ENCODE data around the gene RASAL2.
"Not testable (repeated sequence)": the region's sequence is repeated elsewhere in the genome, so short reads cannot be mapped to it uniquely, and the experiment has no call there.

RASAL2 gene

GRCh38 chr1:178310685-178311105, 216.8 kb downstream of the RASAL2 start:
- Histone ChIP-seq H2AFZ (ENCODE audit: low read length, unreplicated experiment) (no peak overlapping the region), H3K27me3 (ENCODE audit: insufficient read depth, low read length) (no peaks in the 10 kb centered on the region), H3K79me2 (ENCODE audit: control insufficient read depth, insufficient read depth, low read length, unreplicated experiment) (peaks cover 38% of the 10 kb centered on the region), H3K4me3 (ENCODE audit: low read depth, low read length) (no peak overlapping the region), H3K27ac (ENCODE audit: low read depth, low read length) (no peak overlapping the region; the same call in 1 of the 2 replicates), H3K4me1 (ENCODE audit: control insufficient read depth, insufficient read depth, low read length, unreplicated experiment) (peaks cover 14% of the 10 kb centered on the region), H3K36me3 (ENCODE audit: insufficient read depth, low read length) (no peaks in the 10 kb centered on the region; the same call in 1 of the 2 replicates)

- Histone ChIP-seq H3K4me1 (ENCODE audit: control insufficient read depth, insufficient read depth, low read length, unreplicated experiment) (peaks cover 14% of the 10 kb centered on the region), H3K79me2 (ENCODE audit: control insufficient read depth, insufficient read depth, low read length, unreplicated experiment) (peaks cover 35% of the 10 kb centered on the region), H3K36me3 (ENCODE audit: insufficient read depth, low read length) (no peaks in the 10 kb centered on the region), H2AFZ (ENCODE audit: low read length, unreplicated experiment) (no peak overlapping the region), H3K27ac (ENCODE audit: low read depth, low read length) (no peak overlapping the region; the same call in 1 of the 2 replicates), H3K4me3 (ENCODE audit: low read depth, low read length) (no peak overlapping the region), H3K27me3 (ENCODE audit: insufficient read depth, low read length) (no peaks in the 10 kb centered on the region)
Measured at GRCh38 chr1:178311164-178311563, 217.3 kb downstream of the RASAL2 start.

DNA sequence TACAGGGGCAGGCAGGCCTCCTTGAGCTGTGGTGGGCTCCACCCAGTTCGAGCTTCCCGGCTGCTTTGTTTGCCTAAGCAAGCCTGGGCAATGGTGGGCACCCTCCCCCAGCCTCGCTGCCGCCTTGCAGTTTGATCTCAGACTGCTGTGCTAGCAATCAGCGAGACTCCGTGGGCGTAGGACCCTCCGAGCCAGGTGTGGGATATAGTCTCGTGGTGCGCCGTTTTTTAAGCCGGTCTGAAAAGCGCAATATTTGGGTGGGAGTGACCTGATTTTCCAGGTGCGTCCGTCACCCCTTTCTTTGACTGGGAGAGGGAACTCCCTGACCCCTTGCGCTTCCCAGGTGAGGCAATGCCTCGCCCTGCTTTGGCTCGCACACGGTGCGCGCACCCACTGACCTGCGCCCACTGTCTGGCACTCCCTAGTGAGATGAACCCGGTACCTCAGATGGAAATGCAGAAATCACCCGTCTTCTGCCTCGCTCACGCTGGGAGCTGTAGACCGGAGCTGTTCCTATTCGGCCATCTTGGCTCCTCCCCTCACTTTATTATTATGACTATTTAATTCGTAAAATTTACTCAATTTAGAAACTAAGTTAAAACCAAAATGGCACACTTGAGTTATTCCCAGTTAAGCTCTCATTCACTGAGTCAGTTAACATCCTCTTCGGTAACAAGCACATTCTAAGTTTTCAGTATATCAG, 226.5 kb downstream of the RASAL2 start:
- H3K36me3 ChIP-seq (ENCODE audit: insufficient read depth, low read length); H3K4me1 ChIP-seq (ENCODE audit: control insufficient read depth, insufficient read depth, low read length, unreplicated experiment); H3K27ac ChIP-seq (ENCODE audit: low read depth, low read length); H3K27me3 ChIP-seq (ENCODE audit: insufficient read depth, low read length); H3K4me3 ChIP-seq (ENCODE audit: low read depth, low read length); H2AFZ ChIP-seq (ENCODE audit: low read length, unreplicated experiment): not testable (repeated sequence)
- peaks cover 25% of the 10 kb centered on the region for H3K79me2 ChIP-seq (ENCODE audit: control insufficient read depth, insufficient read depth, low read length, unreplicated experiment)

- H3K27ac ChIP-seq (ENCODE audit: low read depth, low read length): no peak overlapping the region
Measured at GRCh38 chr1:178323067-178323466, 229.2 kb downstream of the RASAL2 start.

GRCh38 chr1:178324003-178324402, 230.1 kb downstream of the RASAL2 start:
- H3K36me3 ChIP-seq (ENCODE audit: insufficient read depth, low read length): no peaks in the 10 kb centered on the region
- peaks cover 2% of the 10 kb centered on the region for H3K4me1 ChIP-seq (ENCODE audit: control insufficient read depth, insufficient read depth, low read length, unreplicated experiment)
- no peak overlapping the region for H3K4me3 ChIP-seq (ENCODE audit: low read depth, low read length)
- H2AFZ ChIP-seq (ENCODE audit: low read length, unreplicated experiment): no peak overlapping the region
- no peak overlapping the region for H3K27ac ChIP-seq (ENCODE audit: low read depth, low read length)
- no peaks in the 10 kb centered on the region for H3K27me3 ChIP-seq (ENCODE audit: insufficient read depth, low read length)
- H3K79me2 ChIP-seq (ENCODE audit: control insufficient read depth, insufficient read depth, low read length, unreplicated experiment): peaks cover 31% of the 10 kb centered on the region

More at GRCh38 chr1:178323067-178323466, 229.2 kb downstream of the RASAL2 start:
- Histone ChIP-seq H3K4me1 (ENCODE audit: control insufficient read depth, insufficient read depth, low read length, unreplicated experiment) (no peaks in the 10 kb centered on the region), H3K4me3 (ENCODE audit: low read depth, low read length) (no peak overlapping the region), H3K36me3 (ENCODE audit: insufficient read depth, low read length) (no peaks in the 10 kb centered on the region), H3K79me2 (ENCODE audit: control insufficient read depth, insufficient read depth, low read length, unreplicated experiment) (peaks cover 31% of the 10 kb centered on the region), H2AFZ (ENCODE audit: low read length, unreplicated experiment) (no peak overlapping the region), H3K27me3 (ENCODE audit: insufficient read depth, low read length) (no peaks in the 10 kb centered on the region)

- Histone ChIP-seq H3K79me2 (ENCODE audit: control insufficient read depth, insufficient read depth, low read length, unreplicated experiment) (peaks cover 29% of the 10 kb centered on the region), H3K27me3 (ENCODE audit: insufficient read depth, low read length) (no peaks in the 10 kb centered on the region), H3K27ac (ENCODE audit: low read depth, low read length) (no peak overlapping the region)
Measured at GRCh38 chr1:178328728-178329127, 234.8 kb downstream of the RASAL2 start.

GRCh38 chr1:178330153-178330552, 236.2 kb downstream of the RASAL2 start:
- Histone ChIP-seq H3K4me1 (ENCODE audit: control insufficient read depth, insufficient read depth, low read length, unreplicated experiment) (peaks cover 16% of the 10 kb centered on the region), H2AFZ (ENCODE audit: low read length, unreplicated experiment) (no peak overlapping the region), H3K36me3 (ENCODE audit: insufficient read depth, low read length) (no peaks in the 10 kb centered on the region), H3K27me3 (ENCODE audit: insufficient read depth, low read length) (no peaks in the 10 kb centered on the region), H3K27ac (ENCODE audit: low read depth, low read length) (no peak overlapping the region), H3K4me3 (ENCODE audit: low read depth, low read length) (no peak overlapping the region), H3K79me2 (ENCODE audit: control insufficient read depth, insufficient read depth, low read length, unreplicated experiment) (peaks cover 26% of the 10 kb centered on the region)

More at GRCh38 chr1:178328728-178329127, 234.8 kb downstream of the RASAL2 start:
- no peaks in the 10 kb centered on the region for H3K36me3 ChIP-seq (ENCODE audit: insufficient read depth, low read length)
- peaks cover 16% of the 10 kb centered on the region for H3K4me1 ChIP-seq (ENCODE audit: control insufficient read depth, insufficient read depth, low read length, unreplicated experiment)
- H3K4me3 ChIP-seq (ENCODE audit: low read depth, low read length): no peak overlapping the region
- H2AFZ ChIP-seq (ENCODE audit: low read length, unreplicated experiment): no peak overlapping the region

DNA sequence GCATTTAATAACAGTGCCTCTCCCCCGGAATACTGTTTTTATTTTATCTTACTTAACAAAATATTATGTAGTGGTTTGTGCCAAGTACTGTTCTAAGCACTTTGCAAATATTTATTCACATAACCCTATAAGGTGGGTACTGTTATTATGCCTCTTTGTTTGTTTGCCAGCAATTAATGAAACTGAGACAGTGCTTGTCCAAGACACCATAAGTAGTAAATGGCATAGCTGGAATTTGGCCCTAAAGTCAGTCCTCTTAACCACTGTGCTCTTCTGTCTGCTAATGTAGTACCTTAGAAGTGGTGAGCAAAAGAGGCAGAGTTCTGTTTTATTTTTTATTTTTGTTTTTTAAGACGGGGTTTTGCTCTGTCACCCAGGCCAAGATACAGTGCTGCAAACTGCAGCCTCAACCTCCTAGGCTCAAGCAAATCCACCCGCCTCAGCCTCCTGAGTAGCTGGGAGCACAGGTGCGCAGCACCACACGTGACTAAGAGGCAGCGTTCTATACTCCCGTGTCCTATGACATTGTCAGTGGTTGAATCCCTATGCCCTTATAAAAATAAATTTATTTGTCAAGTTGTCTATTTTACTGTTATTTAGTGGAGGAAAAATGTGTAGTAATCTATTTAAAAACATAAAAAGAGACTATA, 237.1 kb downstream of the RASAL2 start:
- H3K27ac ChIP-seq (ENCODE audit: low read depth, low read length): no peak overlapping the region
- no peak overlapping the region for H2AFZ ChIP-seq (ENCODE audit: low read length, unreplicated experiment)
- peaks cover 16% of the 10 kb centered on the region for H3K4me1 ChIP-seq (ENCODE audit: control insufficient read depth, insufficient read depth, low read length, unreplicated experiment)
- no peak overlapping the region for H3K4me3 ChIP-seq (ENCODE audit: low read depth, low read length)
- peaks cover 32% of the 10 kb centered on the region for H3K79me2 ChIP-seq (ENCODE audit: control insufficient read depth, insufficient read depth, low read length, unreplicated experiment)
- H3K27me3 ChIP-seq (ENCODE audit: insufficient read depth, low read length): no peaks in the 10 kb centered on the region
- H3K36me3 ChIP-seq (ENCODE audit: insufficient read depth, low read length): no peaks in the 10 kb centered on the region

GRCh38 chr1:178335426-178335825, 241.5 kb downstream of the RASAL2 start:
- peaks cover 12% of the 10 kb centered on the region for H3K4me1 ChIP-seq (ENCODE audit: control insufficient read depth, insufficient read depth, low read length, unreplicated experiment)
- H3K79me2 ChIP-seq (ENCODE audit: control insufficient read depth, insufficient read depth, low read length, unreplicated experiment): peaks cover 29% of the 10 kb centered on the region
- no peaks in the 10 kb centered on the region for H3K27me3 ChIP-seq (ENCODE audit: insufficient read depth, low read length)
- H3K36me3 ChIP-seq (ENCODE audit: insufficient read depth, low read length): no peaks in the 10 kb centered on the region
- H2AFZ ChIP-seq (ENCODE audit: low read length, unreplicated experiment): no peak overlapping the region
- H3K27ac ChIP-seq (ENCODE audit: low read depth, low read length): no peak overlapping the region
- no peak overlapping the region for H3K4me3 ChIP-seq (ENCODE audit: low read depth, low read length)

GRCh38 chr1:178337091-178337706, 243.3 kb downstream of the RASAL2 start:
- Histone ChIP-seq H3K4me3 (ENCODE audit: low read depth, low read length) (no peak overlapping the region), H3K79me2 (ENCODE audit: control insufficient read depth, insufficient read depth, low read length, unreplicated experiment) (peaks cover 30% of the 10 kb centered on the region), H3K36me3 (ENCODE audit: insufficient read depth, low read length) (no peaks in the 10 kb centered on the region), H3K27me3 (ENCODE audit: insufficient read depth, low read length) (no peaks in the 10 kb centered on the region), H3K4me1 (ENCODE audit: control insufficient read depth, insufficient read depth, low read length, unreplicated experiment) (peaks cover 19% of the 10 kb centered on the region), H3K27ac (ENCODE audit: low read depth, low read length) (no peak overlapping the region), H2AFZ (ENCODE audit: low read length, unreplicated experiment) (no peak overlapping the region)

Measured in ACC112 (cell line).